Stimulated activated naive CD8-positive, alpha-beta T cell treated with anti-CD3 and anti-CD28 coated beads, Interleukin-15, Interleukin-2, amounts not matched to agents 100 U/mL and 50 U/mL, for 24 hours (primary cell): ENCODE measurements around the gene CXCR6.

Experiments used
- ATAC-seq: fragments of 150-1000 bp; cut with Tn5 transposase; one replicate; pipeline ENCODE4 v1.10.0; 2021
- DNase-seq: peaks from one replicate; pipeline ENCODE4 v3.0.0; 2021

The CXCR6 gene

GRCh38 chr3:45948881-45949280 is 5.6 kb downstream of the CXCR6 start:
- DNase-seq (no peak), ATAC-seq (no peak)

- DNase-seq (no peak), ATAC-seq (no peak)
Observed at GRCh38 chr3:45949432-45949831, 6.2 kb downstream of the CXCR6 start.

GRCh38 chr3:45950131-45950530 is 6.9 kb downstream of the CXCR6 start:
- DNase-seq = no peak
- ATAC-seq = no peak

GRCh38 chr3:45950686-45951600 is 7.7 kb downstream of the CXCR6 start:
- ATAC-seq = peak; percentile 75
- peak; percentile 67 for DNase-seq

GRCh38 chr3:45951946-45952345 is 8.7 kb downstream of the CXCR6 start:
- no peak for DNase-seq
- ATAC-seq = no peak

- ATAC-seq (no peak), DNase-seq (no peak)
Observed at GRCh38 chr3:45952456-45952855, 9.2 kb downstream of the CXCR6 start.

- ATAC-seq = no peak
- DNase-seq = no peak
Observed at GRCh38 chr3:45953536-45953935, 10.3 kb downstream of the CXCR6 start.

GRCh38 chr3:45954306-45954705 is 11.0 kb downstream of the CXCR6 start:
- ATAC-seq (no peak), DNase-seq (no peak)

GRCh38 chr3:45955017-45955647 is 11.9 kb downstream of the CXCR6 start:
- DNase-seq (no peak), ATAC-seq (no peak)

GRCh38 chr3:45955706-45956105 is 12.4 kb downstream of the CXCR6 start:
- no peak for DNase-seq
- ATAC-seq = peak; percentile 67

- no peak for DNase-seq
- ATAC-seq = no peak
Observed at GRCh38 chr3:45957586-45957985, 14.3 kb downstream of the CXCR6 start.

- no peak for ATAC-seq
Observed at GRCh38 chr3:45958321-45958791, 15.1 kb downstream of the CXCR6 start.

GRCh38 chr3:45959201-45959600 is 15.9 kb downstream of the CXCR6 start:
- ATAC-seq (no peak), DNase-seq (no peak)

More at GRCh38 chr3:45958321-45958791, 15.1 kb downstream of the CXCR6 start:
- DNase-seq = no peak

- DNase-seq = no peak
Observed at GRCh38 chr3:45960289-45960688, 17.0 kb downstream of the CXCR6 start.

GRCh38 chr3:45962033-45962432 is 18.8 kb downstream of the CXCR6 start:
- DNase-seq (no peak), ATAC-seq (no peak)

More at GRCh38 chr3:45960289-45960688, 17.0 kb downstream of the CXCR6 start:
- ATAC-seq = no peak

- peak; percentile 82 for ATAC-seq
- peak; percentile 58 for DNase-seq
Observed at GRCh38 chr3:45964139-45964538, 20.9 kb downstream of the CXCR6 start.

- DNase-seq (peak; percentile 31), ATAC-seq (peak; percentile 30)
Observed at GRCh38 chr3:45965253-45965652, 22.0 kb downstream of the CXCR6 start.

GRCh38 chr3:45965653-45966052 is 22.4 kb downstream of the CXCR6 start:
- DNase-seq (no peak), ATAC-seq (peak; percentile 16)

- no peak for DNase-seq
- no peak for ATAC-seq
Observed at GRCh38 chr3:45966371-45966791, 23.1 kb downstream of the CXCR6 start.

GRCh38 chr3:45966950-45967640 is 23.8 kb downstream of the CXCR6 start:
- ATAC-seq = no peak
- no peak for DNase-seq

- no peak for DNase-seq
- no peak for ATAC-seq
Observed at GRCh38 chr3:45967724-45968123, 24.5 kb downstream of the CXCR6 start.

- DNase-seq (no peak), ATAC-seq (no peak)
Observed at GRCh38 chr3:45968149-45968548, 24.9 kb downstream of the CXCR6 start.

- no peak for DNase-seq
- no peak for ATAC-seq
Observed at GRCh38 chr3:45968706-45969105, 25.4 kb downstream of the CXCR6 start.
